SH-SY5Y (cell line): ENCODE data around the gene RASGRF1.

Source experiments
- GATA2 ChIP-seq: IDR thresholded peaks from 2 replicates; pipeline ENCODE4 v1.6.1; 2011; ENCODE audit warnings: mild to moderate bottlenecking, low read depth, low read length
- GATA3 ChIP-seq: IDR thresholded peaks from 2 replicates; pipeline ENCODE4 v1.6.1; 2011; ENCODE audit warnings: low read depth, mild to moderate bottlenecking, low read length, moderate library complexity

- TF ChIP-seq GATA3 (no peak), GATA2 (no peak)
Observed at GRCh38 chr15:79017953-79018352, 72.6 kb downstream of the RASGRF1 start.
